Sigmoid colon (tissue), 7 donors: ENCODE measurements around the gene ZNF180. TPM values are rescaled to one million over a fixed set of nuclear protein-coding genes. Genes with fewer than 3 reads are reported as not detected.

ENCODE experiments used
- DNase-seq: peaks from one replicate; pipeline ENCODE4 v3.0.0-alpha.2; 2019
- H3K27ac ChIP-seq, 4 donors: fragments of 200-600 bp; sonication (generic); one replicate each; pipeline ENCODE4 v1.5.1; 2016 to 2019; ENCODE audit warnings: mild to moderate bottlenecking in 1 of 4
- H3K27me3 ChIP-seq, 3 donors: fragments of 200-600 bp; sonication (generic); one replicate each; pipeline ENCODE4 v1.5.1; 2019; ENCODE audit warnings: mild to moderate bottlenecking in 1 of 3
- H3K36me3 ChIP-seq, 4 donors: fragments of 200-600 bp; sonication (generic); one replicate each; pipeline ENCODE4 v1.5.1; 2016 to 2019
- H3K4me1 ChIP-seq, 4 donors: fragments of 200-600 bp; sonication (generic); one replicate each; pipeline ENCODE4 v1.5.1; 2017 to 2019
- H3K4me3 ChIP-seq, 4 donors: fragments of 200-600 bp; sonication (generic); one replicate each; pipeline ENCODE4 v1.5.1; 2017 to 2019; ENCODE audit warnings: mild to moderate bottlenecking in 2 of 4, moderate library complexity in 1 of 4
- H3K9me3 ChIP-seq, 4 donors: fragments of 200-600 bp in 3 of 4; sonication (generic) in 3 of 4; one replicate each; pipeline versions ENCODE4 v1.5.1 to v1.6.1; 2013 to 2019
- CTCF ChIP-seq, 4 experiments: fragments of 450-650 bp in 3 of 4; fragments of 200-600 bp in 1 of 4; IDR thresholded peaks; one replicate each; pipeline ENCODE4 v1.5.1; 2016 to 2019; ENCODE audit warnings: antibody characterized with exemption in 4 of 4, mild to moderate bottlenecking in 3 of 4, moderate library complexity in 2 of 4
- EP300 ChIP-seq, 4 donors: sonication (generic); formaldehyde crosslinking; IDR thresholded peaks; one replicate each; pipeline ENCODE4 v1.6.1; 2017; ENCODE audit warnings: antibody characterized with exemption in 4 of 4
- POLR2A ChIP-seq, 2 donors: fragments of 450-650 bp; IDR thresholded peaks; one replicate each; pipeline ENCODE4 v1.6.1; 2016; ENCODE audit warnings: antibody characterized with exemption in 2 of 2, mild to moderate bottlenecking in 2 of 2, moderate library complexity in 2 of 2
- POLR2AphosphoS5 ChIP-seq, 4 donors: sonication (generic); formaldehyde crosslinking; IDR thresholded peaks; one replicate each; pipeline ENCODE4 v1.6.1; 2017; ENCODE audit warnings: antibody characterized with exemption in 4 of 4
- WGBS, 2 donors: extraction: QIAGEN DNeasy Blood & Tissue Kit; methylation state at CpG; one replicate each; pipeline ENCODE4 v1.1.7; 2013; 5-methylcytosine and 5-hydroxymethylcytosine counted together
- intact Hi-C: fragments of 100-400 bp; cut with DNase I; formaldehyde crosslinking; loops from one replicate; pipeline ENCODE4 v1.15.1; 2023
- polyA plus RNA-seq, 3 donors: library from polyadenylated mRNA; stranded (reverse); fragments of 200-250 nt; gene quantifications; one replicate each; pipeline ENCODE4 v1.2.3, GENCODE V29; 2013
- total RNA-seq, 4 donors: library from RNA; depleted of rRNA; stranded (reverse); fragments of >200 nt; gene quantifications; one replicate each; pipeline ENCODE4 v1.1.0, GENCODE V29; 2016
- donor health status: healthy with polysubstance abuse.
- donor health status: Bipolar disorder and iron deficiency.
- donor health status: healthy.

Gene ZNF180
- total and polyA plus RNA-seq, 7 donors = 2.4 to 19.5 (median 8.4) TPM

DNA sequence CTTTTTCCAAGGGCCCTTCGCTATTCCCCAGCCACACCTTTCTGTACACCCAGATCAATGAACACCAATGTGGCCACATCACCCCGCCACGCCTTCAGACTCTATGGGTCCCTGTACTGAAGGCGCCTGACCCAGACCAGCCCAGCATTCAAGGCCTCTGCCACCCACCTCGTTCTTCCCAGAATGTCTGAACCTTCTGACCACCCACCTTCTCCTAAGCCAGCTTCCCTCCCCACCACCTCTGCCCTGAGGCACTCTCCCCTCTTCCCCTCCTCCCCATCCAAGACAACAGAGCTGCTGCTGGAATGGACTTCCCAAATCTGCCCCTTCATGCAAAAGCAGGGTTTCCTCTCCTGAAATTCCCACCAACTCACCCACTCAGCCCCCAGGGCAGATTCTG lies 32.5 kb upstream of the ZNF180 start:
- no peak for DNase-seq
- Histone ChIP-seq H3K27ac (no peak overlapping the region), H3K4me3 (no peak overlapping the region), H3K4me1 (no peaks in the 10 kb centered on the region), H3K27me3 (peaks cover 0 to 8% (median 0%) of the 10 kb centered on the region in 3 donors), H3K9me3 (no peaks in the 10 kb centered on the region), H3K36me3 (no peaks in the 10 kb centered on the region)
- intact Hi-C loops = no loop called here
- TF ChIP-seq CTCF (IDR thresholded peaks at IDR 0.05) (no peak), POLR2A (IDR thresholded peaks at IDR 0.05) (no peak), POLR2AphosphoS5 (IDR thresholded peaks at IDR 0.05) (no peak), EP300 (IDR thresholded peaks at IDR 0.05) (no peak)
- WGBS, 2 donors = 66 to 78% methylated on average over 5 of the region's 5 CpGs

GRCh38 chr19:44530777-44531176 lies 30.5 kb upstream of the ZNF180 start:
- intact Hi-C loops = no loop called here
- no peak for TF ChIP-seq POLR2AphosphoS5 (IDR thresholded peaks at IDR 0.05)
- no peak for TF ChIP-seq POLR2A (IDR thresholded peaks at IDR 0.05)
- TF ChIP-seq EP300 (IDR thresholded peaks at IDR 0.05) = no peak
- TF ChIP-seq CTCF (IDR thresholded peaks at IDR 0.05) = no peak
- H3K36me3 ChIP-seq = no peaks in the 10 kb centered on the region
- H3K27me3 ChIP-seq = peaks cover 0 to 8% (median 0%) of the 10 kb centered on the region in 3 donors
- H3K27ac ChIP-seq = no peak overlapping the region
- H3K9me3 ChIP-seq = no peaks in the 10 kb centered on the region
- WGBS, 2 donors = 71 to 73% methylated on average over 6 of the region's 6 CpGs
- no peaks in the 10 kb centered on the region for H3K4me1 ChIP-seq
- no peak for DNase-seq
- H3K4me3 ChIP-seq = no peak overlapping the region

- H3K9me3 ChIP-seq = no peaks in the 10 kb centered on the region
- H3K36me3 ChIP-seq = no peaks in the 10 kb centered on the region
- peaks cover 0 to 8% (median 0%) of the 10 kb centered on the region in 3 donors for H3K27me3 ChIP-seq
- H3K27ac ChIP-seq = no peak within 1 kb of the TSS
- no peaks in the 10 kb centered on the region for H3K4me1 ChIP-seq
- WGBS, 2 donors = 31 to 74% methylated on average over 9 of the region's 9 CpGs
- TF ChIP-seq POLR2A (IDR thresholded peaks at IDR 0.05) (no peak), CTCF (IDR thresholded peaks at IDR 0.05) (no peak), EP300 (IDR thresholded peaks at IDR 0.05) (no peak)
- no peak for DNase-seq
- intact Hi-C loops = no loop called here
- no peak within 1 kb of the TSS for H3K4me3 ChIP-seq
Measured at GRCh38 chr19:44529536-44529935, 29.2 kb upstream of the ZNF180 start, which contains the start of gene CEACAM20. Gene CEACAM20, minus strand, starts transcription at chr19:44529675. Its CDS starts 166 bp downstream, at chr19:44529509.

- Histone ChIP-seq H3K27me3 (peaks cover 0 to 11% (median 0%) of the 10 kb centered on the region in 3 donors), H3K27ac (no peak overlapping the region), H3K9me3 (no peaks in the 10 kb centered on the region), H3K36me3 (no peaks in the 10 kb centered on the region), H3K4me1 (no peaks in the 10 kb centered on the region), H3K4me3 (no peak overlapping the region)
- DNase-seq = no peak
- intact Hi-C loops = no loop called here
- 82 to 83% methylated on average over 7 of the region's 7 CpGs for WGBS, 2 donors
- TF ChIP-seq POLR2A (IDR thresholded peaks at IDR 0.05) (no peak), CTCF (IDR thresholded peaks at IDR 0.05) (no peak), EP300 (IDR thresholded peaks at IDR 0.05) (no peak), POLR2AphosphoS5 (IDR thresholded peaks at IDR 0.05) (no peak)
Measured at GRCh38 chr19:44527554-44527953, 27.2 kb upstream of the ZNF180 start.
